Loucy (cell line): ENCODE measurements around the gene PHACTR3.

ENCODE experiments used
- H2AFZ ChIP-seq: fragments of 200-600 bp; sonication (generic); 2 replicates; pipeline ENCODE4 v1.6.0; 2016; ENCODE audit warnings: antibody characterized with exemption, mild to moderate bottlenecking, low read length, moderate library complexity
- H3F3A ChIP-seq: fragments of 200-600 bp; 2 replicates; pipeline ENCODE4 v1.6.0; 2016; ENCODE audit warnings: antibody characterized with exemption, low read depth, mild to moderate bottlenecking
- H3K27me3 ChIP-seq: fragments of 200-600 bp; sonication (generic); 2 replicates; pipeline ENCODE4 v1.6.1; 2014; ENCODE audit warnings: low read length, mild to moderate bottlenecking; ENCODE audit not compliant: insufficient read depth, poor library complexity, severe bottlenecking
- H3K36me3 ChIP-seq: fragments of 200-600 bp; sonication (generic); 2 replicates; pipeline ENCODE4 v1.6.1; 2016; ENCODE audit warnings: low read length; ENCODE audit not compliant: insufficient read depth
- H3K4me1 ChIP-seq: fragments of 200-600 bp; sonication (generic); 2 replicates; pipeline ENCODE4 v1.5.1; 2014; ENCODE audit warnings: low read length, mild to moderate bottlenecking; ENCODE audit not compliant: insufficient read depth, poor library complexity, severe bottlenecking
- H3K4me2 ChIP-seq: fragments of 200-600 bp; sonication (generic); 2 replicates; pipeline ENCODE4 v1.6.0; 2014; ENCODE audit warnings: antibody characterized with exemption, low read length, low read depth, mild to moderate bottlenecking; ENCODE audit not compliant: poor library complexity, severe bottlenecking
- H3K4me3 ChIP-seq: fragments of 200-600 bp; sonication (generic); 2 replicates; pipeline ENCODE4 v1.5.1; 2014; ENCODE audit warnings: low read length, mild to moderate bottlenecking, mixed read lengths; ENCODE audit not compliant: poor library complexity, severe bottlenecking
- H3K79me2 ChIP-seq: fragments of 200-600 bp; sonication (generic); 2 replicates; pipeline ENCODE4 v1.6.1; 2014; ENCODE audit warnings: low read length; ENCODE audit not compliant: insufficient read depth
- H3K9ac ChIP-seq: fragments of 200-600 bp; sonication (generic); 2 replicates; pipeline ENCODE4 v1.6.0; 2014; ENCODE audit warnings: mild to moderate bottlenecking, low read depth, low read length, moderate library complexity; ENCODE audit not compliant: poor library complexity, severe bottlenecking
- H3K9me2 ChIP-seq: fragments of 200-600 bp; sonication (generic); replicated peaks from 2 replicates; pipeline ENCODE4 v1.6.1; 2016; ENCODE audit warnings: low read depth, low read length, mixed read lengths
- H3K9me3 ChIP-seq: fragments of 200-600 bp; sonication (generic); 2 replicates; pipeline ENCODE4 v1.6.1; 2014; ENCODE audit warnings: mild to moderate bottlenecking, antibody characterized with exemption, low read length, low read depth; ENCODE audit not compliant: insufficient read depth
- H4K20me1 ChIP-seq: fragments of 200-600 bp; sonication (generic); 2 replicates; pipeline ENCODE4 v1.6.0; 2014; ENCODE audit warnings: antibody characterized with exemption, low read length, mild to moderate bottlenecking; ENCODE audit not compliant: insufficient read depth, poor library complexity, severe bottlenecking
- EZH2phosphoT487 ChIP-seq: fragments of 200-600 bp; IDR thresholded peaks from 2 replicates; pipeline ENCODE4 v1.6.1; 2018; ENCODE audit warnings: antibody characterized with exemption, mild to moderate bottlenecking, moderate library complexity, borderline replicate concordance
- TF ChIP-seq, protein P1 (sequence below): fragments of 200-600 bp; sonication (generic); conservative IDR thresholded peaks from 2 replicates; pipeline ENCODE4 v1.5.1; 2014; ENCODE audit warnings: mild to moderate bottlenecking, antibody characterized with exemption, low read length

The PHACTR3 gene

DNA sequence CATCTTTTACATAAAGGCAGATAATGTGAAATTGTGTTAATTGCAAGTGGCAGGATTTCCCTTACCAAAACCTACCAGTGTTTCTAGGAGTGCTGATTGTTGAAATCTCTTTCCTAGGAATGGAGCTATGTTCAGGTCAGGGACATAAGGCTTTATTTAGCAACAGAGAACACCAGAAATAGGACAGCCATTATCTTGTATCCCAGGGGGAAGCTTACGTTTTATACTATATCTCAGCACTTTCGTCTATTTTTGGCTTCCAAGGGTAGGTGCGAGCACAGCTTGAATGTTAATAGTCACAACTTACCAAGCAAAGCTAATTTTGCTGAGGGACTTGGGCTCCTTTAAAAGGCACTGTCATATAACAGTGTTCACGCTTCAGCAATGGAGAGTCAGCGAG is 235.1 kb downstream of the PHACTR3 start:
- Histone ChIP-seq H3K9me3 (no peaks in the 10 kb centered on the region), H3K9me2 (no peaks in the 10 kb centered on the region), H4K20me1 (no peaks in the 10 kb centered on the region), H3K79me2 (no peaks in the 10 kb centered on the region), H3K4me3 (no peak overlapping the region), H3K9ac (no peak overlapping the region), H3F3A (no peaks in the 10 kb centered on the region), H3K27me3 (no peaks in the 10 kb centered on the region), H2AFZ (no peak overlapping the region), H3K4me1 (peaks cover 11% of the 10 kb centered on the region), H3K4me2 (no peak overlapping the region), H3K36me3 (peaks cover 23% of the 10 kb centered on the region; the same call in 1 of the 2 replicates)
- no peak for TF ChIP-seq EZH2phosphoT487
- TF ChIP-seq, protein P1, sequence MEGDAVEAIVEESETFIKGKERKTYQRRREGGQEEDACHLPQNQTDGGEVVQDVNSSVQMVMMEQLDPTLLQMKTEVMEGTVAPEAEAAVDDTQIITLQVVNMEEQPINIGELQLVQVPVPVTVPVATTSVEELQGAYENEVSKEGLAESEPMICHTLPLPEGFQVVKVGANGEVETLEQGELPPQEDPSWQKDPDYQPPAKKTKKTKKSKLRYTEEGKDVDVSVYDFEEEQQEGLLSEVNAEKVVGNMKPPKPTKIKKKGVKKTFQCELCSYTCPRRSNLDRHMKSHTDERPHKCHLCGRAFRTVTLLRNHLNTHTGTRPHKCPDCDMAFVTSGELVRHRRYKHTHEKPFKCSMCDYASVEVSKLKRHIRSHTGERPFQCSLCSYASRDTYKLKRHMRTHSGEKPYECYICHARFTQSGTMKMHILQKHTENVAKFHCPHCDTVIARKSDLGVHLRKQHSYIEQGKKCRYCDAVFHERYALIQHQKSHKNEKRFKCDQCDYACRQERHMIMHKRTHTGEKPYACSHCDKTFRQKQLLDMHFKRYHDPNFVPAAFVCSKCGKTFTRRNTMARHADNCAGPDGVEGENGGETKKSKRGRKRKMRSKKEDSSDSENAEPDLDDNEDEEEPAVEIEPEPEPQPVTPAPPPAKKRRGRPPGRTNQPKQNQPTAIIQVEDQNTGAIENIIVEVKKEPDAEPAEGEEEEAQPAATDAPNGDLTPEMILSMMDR = no peak

- Histone ChIP-seq H3K4me1 (no peaks in the 10 kb centered on the region), H3F3A (no peaks in the 10 kb centered on the region), H3K9me2 (no peaks in the 10 kb centered on the region), H4K20me1 (no peaks in the 10 kb centered on the region), H3K9ac (no peak overlapping the region), H3K36me3 (peaks cover 33% of the 10 kb centered on the region; the same call in 1 of the 2 replicates), H2AFZ (no peak overlapping the region), H3K4me2 (no peak overlapping the region), H3K4me3 (no peak overlapping the region), H3K79me2 (no peaks in the 10 kb centered on the region), H3K27me3 (no peaks in the 10 kb centered on the region), H3K9me3 (no peaks in the 10 kb centered on the region)
- TF ChIP-seq, protein P1 = no peak
- TF ChIP-seq EZH2phosphoT487 = no peak
These were observed 241.1 kb downstream of the PHACTR3 start for GRCh38 chr20:59845472-59845871.

DNA sequence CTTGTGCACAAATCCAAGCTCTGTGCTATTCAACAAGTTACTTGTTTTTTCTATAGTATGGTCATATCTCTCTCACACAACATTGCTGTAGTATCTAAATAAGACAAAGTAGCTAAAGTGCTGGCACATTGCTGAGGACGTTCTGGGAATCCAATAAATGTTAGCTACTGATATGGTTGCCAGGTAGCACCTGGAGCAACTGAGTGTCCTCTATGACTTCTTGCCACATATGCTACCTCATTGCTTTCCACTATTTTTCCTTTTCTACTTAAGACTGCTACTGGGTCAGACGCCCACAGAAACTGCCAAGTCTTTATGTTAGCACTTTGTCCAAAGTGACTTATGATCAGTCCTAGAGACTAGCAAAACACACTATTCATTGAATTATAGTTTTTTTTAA is 243.8 kb downstream of the PHACTR3 start:
- TF ChIP-seq, protein P1 = no peak
- TF ChIP-seq EZH2phosphoT487 = no peak
- Histone ChIP-seq H3K9me2 (no peaks in the 10 kb centered on the region), H3K4me2 (no peak overlapping the region), H3K9me3 (no peaks in the 10 kb centered on the region), H3K4me1 (no peaks in the 10 kb centered on the region), H3K27me3 (no peaks in the 10 kb centered on the region), H2AFZ (no peak overlapping the region), H3K79me2 (no peaks in the 10 kb centered on the region), H3K9ac (no peak overlapping the region), H4K20me1 (no peaks in the 10 kb centered on the region), H3K4me3 (no peak overlapping the region), H3K36me3 (peaks cover 23% of the 10 kb centered on the region; the same call in 1 of the 2 replicates), H3F3A (no peaks in the 10 kb centered on the region)
